ENCODE measurements around the gene NLK.

GRCh38 chr17:28010406-28010805, 32.1 kb upstream of the NLK start:
- no peak for TF ChIP-seq CTCF (IDR thresholded peaks at IDR 0.05; ENCODE audit: poor library complexity, severe bottlenecking)
- no peak for TF ChIP-seq TAF1 (IDR thresholded peaks at IDR 0.05; ENCODE audit: low read depth)
- TF ChIP-seq SMC3 (conservative IDR thresholded peaks at IDR 0.05; ENCODE audit: poor library complexity): no peak
- no peak for TF ChIP-seq EZH2 (IDR thresholded peaks at IDR 0.05; ENCODE audit: borderline replicate concordance, insufficient read depth, low read length, poor library complexity, severe bottlenecking)

All from neural cell (in vitro differentiated cells).